Fibroblast of lung (primary cell): ENCODE results near the gene DUS2.
"Not testable (repeated sequence)": the region's sequence is repeated elsewhere in the genome, so short reads cannot be mapped to it uniquely, and the experiment has no call there.

Source experiments
- CTCF ChIP-seq, 2 donors: IDR thresholded peaks in 1 of 2; conservative IDR thresholded peaks in 1 of 2; 1 replicate in 1 of 2; 2 replicates in 1 of 2; pipeline ENCODE4 v1.5.1; 2011 to 2012; ENCODE audit warnings: low read length in 2 of 2, control low read depth in 1 of 2, inconsistent platforms in 1 of 2, low read depth in 1 of 2, mild to moderate bottlenecking in 1 of 2
- EZH2 ChIP-seq: IDR thresholded peaks from 2 replicates; pipeline ENCODE4 v1.5.1; 2012; ENCODE audit warnings: low read length, control low read depth, mild to moderate bottlenecking; ENCODE audit errors: missing control alignments

- not testable (repeated sequence) for TF ChIP-seq CTCF (conservative IDR thresholded peaks at IDR 0.05 in 1 of 2, IDR thresholded peaks at IDR 0.05 in 1 of 2; ENCODE audit: low read depth in 1 of 2, low read length in 2 of 2); EZH2
Observed at GRCh38 chr16:67998779-67999688, 24.1 kb upstream of the DUS2 start, which contains the start of gene DPEP2.
